H7 (cell line): Measurements from ENCODE around the gene RARA. TPM values are rescaled to one million over a fixed set of nuclear protein-coding genes. Genes with fewer than 3 reads are reported as not detected.
A peak's percentile ranks its signal among the peaks of the same experiment; 100 is the strongest.

Experiments
- DNase-seq: peaks from one replicate; pipeline ENCODE4 v3.0.0; 2012
- H3K27me3 ChIP-seq: 2 replicates; pipeline ENCODE4 v1.6.0; 2011; ENCODE audit warnings: mild to moderate bottlenecking, low read length; ENCODE audit not compliant: control insufficient read depth, insufficient read depth
- H3K36me3 ChIP-seq: replicated peaks from 2 replicates; pipeline ENCODE4 v1.5.1; 2011; ENCODE audit warnings: low read length; ENCODE audit not compliant: control insufficient read depth, insufficient read depth
- H3K4me3 ChIP-seq: 2 replicates; pipeline ENCODE4 v1.5.1; 2011; ENCODE audit warnings: low read depth, mild to moderate bottlenecking, control low read depth, low read length, moderate library complexity; ENCODE audit not compliant: insufficient read depth
- total RNA-seq: library from RNA; depleted of rRNA; stranded (reverse); fragments of >200 nt; shearing (Covaris generic); gene quantifications from 2 replicates; pipeline ENCODE4 v1.2.3, GENCODE V29; 2014

Gene RARA
- total RNA-seq, 1 experiment from 2014 or later: 22.1 TPM

GRCh38 chr17:40306395-40306794 is 2.6 kb upstream of the RARA start:
- no peak for DNase-seq
- Histone ChIP-seq H3K36me3 (peaks cover 8% of the 10 kb centered on the region), H3K4me3 (no peak overlapping the region), H3K27me3 (no peaks in the 10 kb centered on the region; the same call in 1 of the 2 replicates)

GRCh38 chr17:40307001-40307730 is 1.8 kb upstream of the RARA start:
- H3K27me3 ChIP-seq: no peaks in the 10 kb centered on the region; the same call in 1 of the 2 replicates
- H3K4me3 ChIP-seq: no peak overlapping the region
- DNase-seq: peak; percentile 65
- H3K36me3 ChIP-seq: peaks cover 3% of the 10 kb centered on the region

DNA sequence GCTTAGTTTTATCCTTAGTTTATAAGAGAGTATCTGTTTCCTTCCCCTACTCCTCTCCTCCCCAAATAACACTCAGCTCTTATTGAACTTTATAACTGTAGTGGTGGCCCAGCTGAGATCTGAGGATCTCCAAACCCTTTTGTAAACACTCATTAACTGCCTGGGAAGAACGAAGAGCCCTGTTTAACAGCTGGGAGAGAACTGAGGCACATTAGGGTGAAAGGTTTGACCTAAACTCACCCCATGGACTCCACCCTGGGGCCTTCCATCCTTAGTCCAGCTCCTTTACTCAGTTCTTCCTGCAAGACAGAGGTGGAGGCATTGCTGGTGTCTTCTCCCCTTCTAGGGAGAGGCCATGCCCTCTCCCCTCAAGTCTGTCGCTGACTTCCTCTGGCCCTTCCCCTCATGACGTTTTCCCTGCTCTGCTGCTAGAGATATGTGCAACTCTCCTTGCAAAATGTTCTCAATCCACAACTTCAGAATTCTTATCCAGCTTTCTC is 1.2 kb upstream of the RARA start:
- Histone ChIP-seq H3K36me3 (peaks cover 3% of the 10 kb centered on the region), H3K4me3 (no peak overlapping the region)
- no peak for DNase-seq

DNA sequence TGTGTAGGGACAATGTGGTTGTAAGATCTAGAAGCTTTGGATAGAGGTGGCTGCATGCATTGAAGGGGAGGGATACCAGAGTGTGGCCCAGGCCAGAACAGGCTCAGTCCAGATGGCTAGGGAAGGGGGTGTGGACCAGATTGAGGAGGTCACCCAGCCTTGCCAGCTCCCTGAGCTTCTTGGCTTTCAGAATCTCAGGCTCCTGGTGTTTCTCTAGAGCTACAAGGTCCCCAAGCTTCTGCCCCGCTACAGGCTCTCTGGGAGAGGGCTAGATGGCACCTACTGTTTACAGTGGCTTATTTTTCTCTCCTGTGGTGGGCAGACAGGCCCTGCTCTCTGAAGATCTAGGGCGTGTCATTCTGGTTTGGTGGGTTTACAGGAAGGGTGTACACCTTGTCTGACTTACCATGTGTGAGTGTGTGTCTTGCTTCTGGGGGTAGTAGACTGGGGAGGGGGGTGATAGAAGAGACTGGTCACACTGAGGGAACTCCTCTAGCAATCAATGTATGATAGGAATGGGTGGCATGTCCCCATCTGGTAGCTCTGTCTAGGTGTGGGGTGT is 1.1 kb downstream of the RARA start:
- no peaks in the 10 kb centered on the region for H3K36me3 ChIP-seq
- peak overlapping the region; percentile 67; the same call in 1 of the 2 replicates for H3K4me3 ChIP-seq
- DNase-seq: peak; percentile 45
- H3K27me3 ChIP-seq: no peaks in the 10 kb centered on the region; the same call in 1 of the 2 replicates

More for the DNA sequence above, 1.2 kb upstream of the RARA start:
- no peaks in the 10 kb centered on the region; the same call in 1 of the 2 replicates for H3K27me3 ChIP-seq

DNA sequence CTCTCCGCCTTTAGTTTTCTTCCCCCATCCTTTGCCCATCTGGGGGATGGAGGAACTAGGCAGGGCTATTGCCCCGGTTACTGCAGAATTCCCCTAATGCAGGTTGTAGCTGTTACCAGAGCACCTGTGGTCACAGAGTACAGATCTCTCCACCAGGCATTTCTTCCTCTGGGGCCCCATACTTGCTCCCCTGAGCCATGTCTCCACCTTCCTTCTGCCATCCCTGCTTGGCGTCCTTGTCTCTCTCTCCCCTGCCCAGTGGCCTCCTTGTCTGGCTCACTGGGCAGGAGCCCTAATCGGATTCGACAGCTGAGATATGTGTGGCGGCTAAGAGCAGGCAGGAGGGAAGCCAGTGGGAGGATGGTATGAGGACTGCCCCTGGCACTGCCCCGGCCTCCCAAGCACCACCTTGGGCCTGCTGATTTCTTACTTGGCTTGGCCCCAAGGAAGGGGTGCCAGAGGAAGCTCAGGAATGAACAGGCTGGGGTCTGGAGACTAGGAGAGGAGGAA is 2.0 kb downstream of the RARA start:
- Histone ChIP-seq H3K36me3 (no peaks in the 10 kb centered on the region), H3K27me3 (no peaks in the 10 kb centered on the region; the same call in 1 of the 2 replicates), H3K4me3 (no peak overlapping the region)

DNA sequence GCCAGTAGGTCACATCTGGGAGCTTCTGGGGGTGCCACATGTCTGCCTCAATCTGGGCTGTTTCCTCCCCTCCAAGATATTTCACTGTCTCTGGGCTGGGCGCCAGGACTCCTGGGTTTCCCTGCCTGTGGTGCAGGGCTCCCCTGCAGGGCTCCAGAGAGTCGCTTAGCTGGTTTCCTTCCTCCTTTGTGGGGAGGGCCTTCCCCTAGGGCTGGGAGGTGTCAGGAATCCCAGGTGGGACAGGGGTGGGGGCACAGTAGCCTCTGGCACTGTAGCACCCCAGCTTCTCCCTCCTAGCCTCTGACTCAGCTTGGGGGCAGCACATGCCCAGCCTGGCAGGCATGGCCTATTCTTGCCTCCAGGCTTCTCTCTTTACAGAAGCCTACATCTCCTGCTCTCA is 2.6 kb downstream of the RARA start:
- H3K4me3 ChIP-seq: no peak overlapping the region
- no peak for DNase-seq

More for the DNA sequence above, 2.0 kb downstream of the RARA start:
- peak; percentile 26 for DNase-seq

DNA sequence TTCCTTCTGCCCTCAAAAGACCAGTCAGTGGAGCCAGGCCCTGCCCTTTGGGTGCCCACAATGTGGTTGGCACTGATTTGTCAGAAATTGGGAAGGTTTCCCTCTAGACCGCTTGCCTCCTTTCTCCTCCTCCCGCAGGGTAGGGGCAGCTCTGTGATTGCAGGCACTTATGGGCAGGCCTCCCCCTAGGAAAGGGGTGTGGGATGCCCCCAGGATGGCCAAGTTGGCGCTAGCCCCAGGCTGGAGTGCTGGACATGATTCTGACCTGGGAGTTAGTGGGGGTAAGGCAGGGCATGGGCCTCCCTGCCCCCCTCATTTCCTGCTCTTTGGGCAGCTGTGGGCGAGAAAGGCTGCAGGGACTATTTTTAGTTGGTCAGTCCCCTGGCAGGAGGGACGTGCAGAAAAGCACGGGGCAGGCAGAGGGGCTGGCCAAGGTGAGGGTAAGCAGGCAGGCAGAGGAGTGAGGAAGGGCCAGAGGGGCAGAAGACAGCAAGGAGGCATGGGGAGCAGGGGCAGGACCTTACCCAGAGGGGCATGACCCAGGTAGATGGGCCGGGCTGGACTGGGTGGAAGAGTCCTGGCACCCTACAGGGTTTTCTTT is 3.3 kb downstream of the RARA start:
- Histone ChIP-seq H3K36me3 (no peaks in the 10 kb centered on the region), H3K27me3 (peaks cover 6% of the 10 kb centered on the region), H3K4me3 (no peak overlapping the region)
- DNase-seq: peak; percentile 44

More for the DNA sequence above, 2.6 kb downstream of the RARA start:
- H3K36me3 ChIP-seq: no peaks in the 10 kb centered on the region
- H3K27me3 ChIP-seq: peaks cover 2% of the 10 kb centered on the region; the same call in 1 of the 2 replicates

DNA sequence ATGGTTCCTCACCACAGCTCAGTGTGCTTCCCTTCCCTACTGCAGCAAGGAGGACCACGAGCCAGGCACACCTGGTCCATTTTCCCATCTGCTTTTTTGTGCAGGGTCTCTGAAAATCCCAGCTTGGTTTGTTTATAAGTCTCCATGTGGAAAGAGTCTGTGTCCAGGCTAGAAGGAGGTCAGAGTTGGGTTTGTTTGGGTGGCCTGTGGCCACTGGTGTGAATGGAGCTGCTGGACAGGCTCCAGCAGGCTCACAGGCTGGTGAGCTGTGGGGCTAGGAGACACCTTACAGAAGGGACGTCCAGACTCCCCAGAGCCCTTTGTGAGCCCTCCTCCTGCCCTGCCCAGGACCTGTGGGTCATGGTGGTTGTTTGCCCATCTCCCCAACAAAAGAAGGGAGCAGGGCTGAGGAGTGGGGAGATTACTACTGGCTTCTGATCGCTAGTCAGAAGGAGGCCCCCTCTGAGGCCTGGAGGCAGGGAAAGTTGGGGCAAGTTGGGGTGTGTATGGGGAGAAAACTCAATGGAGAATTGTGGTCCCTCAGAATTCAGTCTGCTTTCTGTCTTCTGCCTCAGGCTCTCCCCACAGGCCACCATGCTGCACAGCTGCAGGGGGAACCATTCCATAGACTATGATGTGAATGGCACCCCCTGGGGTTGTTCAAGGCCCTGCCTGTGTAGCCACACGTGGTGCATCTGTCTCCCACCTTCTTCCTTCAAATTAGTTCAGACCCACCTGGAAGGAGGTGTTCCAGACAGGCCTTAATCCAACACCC is 4.1 kb downstream of the RARA start:
- Histone ChIP-seq H3K4me3 (no peak overlapping the region), H3K36me3 (no peaks in the 10 kb centered on the region), H3K27me3 (peaks cover 7% of the 10 kb centered on the region)
- DNase-seq: peak; percentile 28

DNA sequence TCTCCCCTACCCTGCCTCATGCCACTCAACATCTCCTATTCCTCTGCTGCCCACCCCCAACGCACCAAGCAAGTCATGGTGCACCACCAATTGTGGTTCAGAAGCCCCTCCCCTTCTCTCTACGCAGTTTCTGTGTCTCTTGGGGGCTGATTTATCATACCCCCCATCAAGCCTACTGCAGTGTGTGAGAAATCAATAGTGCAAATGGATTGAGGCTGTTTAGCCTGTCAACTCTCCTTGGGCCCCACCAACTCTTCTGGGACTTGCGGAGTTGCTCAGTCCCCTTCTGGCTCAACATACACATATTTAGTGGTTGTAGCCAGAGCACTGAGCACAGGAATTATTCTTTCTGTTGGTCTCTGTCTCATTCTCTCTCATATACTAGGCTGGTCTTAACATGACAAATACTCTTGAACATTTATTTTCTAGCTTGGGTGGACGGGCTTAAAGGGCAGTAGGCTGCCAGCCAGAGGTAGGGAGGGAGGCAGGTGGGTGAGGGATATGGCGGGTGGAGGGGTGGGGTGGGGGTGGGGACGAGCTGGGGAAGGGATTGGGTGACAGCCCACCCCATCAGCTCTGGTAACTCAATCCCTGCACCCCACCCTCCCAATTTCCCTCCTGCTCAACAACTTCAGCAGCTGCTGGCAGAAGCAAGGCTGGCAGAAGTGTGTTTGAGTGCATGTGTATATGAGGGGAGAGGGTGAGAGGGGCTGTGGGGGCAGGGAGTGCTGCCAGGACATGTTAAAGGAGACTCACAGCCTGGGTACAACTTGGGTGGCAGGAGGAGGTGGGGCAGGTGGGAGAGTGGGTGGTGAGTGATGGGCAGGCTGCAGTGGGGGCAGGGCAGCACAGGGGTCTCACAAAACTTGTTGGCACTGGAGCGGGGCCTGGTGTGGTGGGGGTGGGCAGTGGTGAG is 4.9 kb downstream of the RARA start:
- Histone ChIP-seq H3K27me3 (peaks cover 9% of the 10 kb centered on the region), H3K4me3 (no peak overlapping the region), H3K36me3 (no peaks in the 10 kb centered on the region)
- peak; percentile 61 for DNase-seq

- peak; percentile 36 for DNase-seq
- peaks cover 12% of the 10 kb centered on the region for H3K27me3 ChIP-seq
- H3K4me3 ChIP-seq: no peak overlapping the region
- no peaks in the 10 kb centered on the region for H3K36me3 ChIP-seq
Measured at GRCh38 chr17:40314584-40314956, 5.6 kb downstream of the RARA start.

DNA sequence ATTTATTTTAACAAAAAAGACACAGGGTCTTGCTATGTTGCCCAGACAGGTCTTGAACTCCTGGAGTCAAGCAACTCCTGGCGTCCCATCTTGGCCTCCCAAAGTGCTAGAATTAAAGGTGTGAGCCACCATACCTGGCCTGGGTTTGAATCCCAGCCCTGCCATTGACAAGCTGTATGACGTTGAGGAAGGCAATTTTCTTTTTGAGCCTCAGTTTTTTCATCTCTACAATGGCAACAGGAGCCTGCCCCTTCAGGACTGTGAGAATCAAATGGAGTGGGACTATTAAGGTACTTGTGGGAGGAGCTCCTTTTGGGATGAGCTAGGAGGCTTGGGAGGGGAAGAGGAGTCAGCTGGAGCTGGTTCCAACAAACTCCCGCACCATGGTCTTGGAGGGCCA is 6.2 kb downstream of the RARA start:
- Histone ChIP-seq H3K27me3 (peaks cover 12% of the 10 kb centered on the region), H3K4me3 (no peak overlapping the region), H3K36me3 (no peaks in the 10 kb centered on the region)
- peak; percentile 34 for DNase-seq

GRCh38 chr17:40315678-40316570 is 6.9 kb downstream of the RARA start:
- Histone ChIP-seq H3K4me3 (peak overlapping the region; percentile 48), H3K36me3 (no peaks in the 10 kb centered on the region), H3K27me3 (peaks cover 12% of the 10 kb centered on the region)
- peak; percentile 62 for DNase-seq
